GM12874 (cell line): Measurements from ENCODE around the gene PCSK9.

Experiments used
- CTCF ChIP-seq: IDR thresholded peaks from 2 replicates; pipeline ENCODE4 v1.5.1; 2011; ENCODE audit warnings: low read depth, mild to moderate bottlenecking, control low read depth, low read length, moderate library complexity; ENCODE audit not compliant: insufficient read depth

Gene PCSK9

GRCh38 chr1:55041613-55042012 lies 2.3 kb downstream of the PCSK9 start:
- no peak for TF ChIP-seq CTCF

- no peak for TF ChIP-seq CTCF
Observed at GRCh38 chr1:55043011-55043410, 3.7 kb downstream of the PCSK9 start.

- TF ChIP-seq CTCF = no peak
Observed at GRCh38 chr1:55043726-55044125, 4.4 kb downstream of the PCSK9 start.

DNA sequence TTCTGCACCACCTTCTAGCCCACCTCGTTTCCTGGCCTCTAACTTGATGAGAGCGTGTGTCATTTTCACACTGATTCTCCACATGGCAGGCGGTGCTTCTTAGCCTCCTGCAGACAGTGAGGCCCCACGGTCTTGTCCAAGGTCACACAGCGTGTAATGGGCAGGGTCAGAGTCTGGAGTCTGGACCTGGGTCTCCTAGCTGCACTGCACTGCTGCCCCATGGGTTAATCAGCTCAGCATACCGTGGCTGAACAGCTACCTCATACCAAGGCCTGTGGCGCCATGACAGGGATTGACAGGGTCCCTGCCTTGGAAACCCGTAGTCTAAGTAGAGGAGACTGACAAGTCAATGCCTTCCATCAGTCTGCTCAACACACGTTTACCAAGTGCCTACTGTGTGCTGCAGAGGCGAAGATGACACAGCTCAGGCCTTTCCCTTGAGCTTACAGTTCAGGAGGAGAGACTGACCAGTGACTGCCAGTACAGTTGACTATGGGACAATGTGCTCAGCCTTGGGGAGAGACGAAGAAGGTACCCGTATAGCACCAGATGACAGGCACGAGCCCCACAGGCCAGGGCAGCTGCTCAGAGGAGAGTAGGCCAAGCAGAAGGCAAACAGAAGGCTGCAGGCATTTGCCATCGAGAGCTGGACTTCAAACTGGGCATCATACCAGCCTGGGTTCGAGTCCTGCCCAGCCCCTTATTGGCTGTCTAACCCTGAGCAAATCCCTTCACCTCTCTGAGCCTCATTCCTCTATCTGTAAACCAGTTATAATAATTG lies 5.5 kb downstream of the PCSK9 start:
- no peak for TF ChIP-seq CTCF

GRCh38 chr1:55045430-55045829 lies 6.1 kb downstream of the PCSK9 start:
- no peak for TF ChIP-seq CTCF

DNA sequence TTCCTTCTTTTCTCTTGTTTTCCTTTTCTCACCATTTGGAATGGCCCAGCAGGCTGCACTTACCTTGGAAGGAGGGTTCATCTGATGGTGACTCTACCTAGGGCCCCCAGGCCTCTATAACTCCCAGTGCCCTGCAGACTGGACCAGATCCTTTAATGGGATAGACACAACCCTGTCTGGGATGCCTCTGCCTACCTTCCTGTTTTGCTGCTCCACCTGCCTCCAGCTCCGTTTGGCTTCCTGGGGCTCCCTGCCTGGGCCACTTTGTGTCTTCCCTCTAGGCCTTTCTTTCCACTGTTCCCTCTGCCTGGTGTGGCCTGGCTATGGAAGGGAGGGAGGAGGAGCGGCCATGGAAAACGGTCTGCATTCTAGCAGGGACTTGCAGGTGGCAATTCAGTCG lies 7.5 kb downstream of the PCSK9 start:
- no peak for TF ChIP-seq CTCF

- TF ChIP-seq CTCF = no peak
Observed at GRCh38 chr1:55047611-55048010, 8.3 kb downstream of the PCSK9 start.
